SK-MEL-5 (cell line): ENCODE results near the gene ZKSCAN1. TPM values are rescaled to one million over a fixed set of nuclear protein-coding genes. Genes with fewer than 3 reads are reported as not detected.

ENCODE experiments used
- DNase-seq: peaks from one replicate; pipeline ENCODE4 v3.0.0-alpha.2; 2016; ENCODE audit warnings: low read depth, low spot score
- in situ Hi-C: cut with HindIII; loops from 2 replicates; pipeline ENCODE4 v1.10.0; 2016; ENCODE audit warnings: low sequenced_read_pairs, high pct_unique_total_duplicates, low pct_unique_long_range_greater_than_20kb
- total RNA-seq: library from RNA; depleted of rRNA; stranded (reverse); fragments of >200 nt; shearing (Covaris generic); gene quantifications from 2 replicates; pipeline ENCODE4 v1.2.3, GENCODE V29; 2014; rRNA removed

Gene ZKSCAN1
- total RNA-seq, 1 experiment from 2014 or later, result 34.7 TPM

GRCh38 chr7:100088621-100089457, 73.4 kb downstream of the ZKSCAN1 start, which contains the start of gene COPS6:
Gene COPS6 (plus strand): TSS chr7:100088969. CDS start chr7:100088991, 22 bp downstream.
- peak; percentile 79 for DNase-seq
- in situ Hi-C loops, result no loop called here

GRCh38 chr7:100089458-100090196, 74.2 kb downstream of the ZKSCAN1 start:
- no peak for DNase-seq
- in situ Hi-C loops, result no loop called here

- in situ Hi-C loops, result no loop called here
- no peak for DNase-seq
Measured at GRCh38 chr7:100090527-100091410, 75.4 kb downstream of the ZKSCAN1 start.

Other genes with a start within 250 kb of the ZKSCAN1 start
- not detected in 2 replicates for gene CYP3A4, start 231.4 kb upstream of the ZKSCAN1 start, total RNA-seq
- not detected in 2 replicates for gene CYP3A43, start 187.6 kb upstream of the ZKSCAN1 start, total RNA-seq
- gene OR2AE1, start 138.6 kb upstream of the ZKSCAN1 start, total RNA-seq, result not detected in 2 replicates
- not detected in 2 replicates for gene TRIM4, start 96.1 kb upstream of the ZKSCAN1 start, total RNA-seq
- 0.29 and 1.0 TPM in 2 replicates for gene GJC3, start 86.0 kb upstream of the ZKSCAN1 start, total RNA-seq
- 1.1 and 1.8 TPM in 2 replicates for gene AZGP1, start 39.6 kb upstream of the ZKSCAN1 start, total RNA-seq
- gene ZSCAN21, start 34.2 kb downstream of the ZKSCAN1 start, total RNA-seq, result 21.3 and 22.8 TPM in 2 replicates
- gene ZNF3, start 66.1 kb downstream of the ZKSCAN1 start, total RNA-seq, result 32.0 and 35.2 TPM in 2 replicates
- 75.2 and 80.9 TPM in 2 replicates for gene COPS6, start 73.4 kb downstream of the ZKSCAN1 start, total RNA-seq
- gene MCM7, start 85.8 kb downstream of the ZKSCAN1 start, total RNA-seq, result 163 and 176 TPM in 2 replicates
- 15.9 and 16.4 TPM in 2 replicates for gene AP4M1, start 86.0 kb downstream of the ZKSCAN1 start, total RNA-seq
- gene TAF6, start 103.8 kb downstream of the ZKSCAN1 start, total RNA-seq, result 27.3 and 33.6 TPM in 2 replicates
- 21.7 and 21.9 TPM in 2 replicates for gene CNPY4, start 104.0 kb downstream of the ZKSCAN1 start, total RNA-seq
- 2.2 and 4.1 TPM in 2 replicates for gene MBLAC1, start 111.4 kb downstream of the ZKSCAN1 start, total RNA-seq
- 165 and 169 TPM in 2 replicates for gene LAMTOR4, start 133.3 kb downstream of the ZKSCAN1 start, total RNA-seq
- gene TRAPPC14, start 143.1 kb downstream of the ZKSCAN1 start, total RNA-seq, result 11.2 and 14.1 TPM in 2 replicates
- 1.9 and 2.6 TPM in 2 replicates for gene GAL3ST4, start 153.0 kb downstream of the ZKSCAN1 start, total RNA-seq
- 3.2 and 4.7 TPM in 2 replicates for gene GPC2, start 161.8 kb downstream of the ZKSCAN1 start, total RNA-seq
- gene STAG3, start 162.3 kb downstream of the ZKSCAN1 start, total RNA-seq, result 3.4 and 5.7 TPM in 2 replicates
- not detected in 2 replicates for gene PVRIG, start 204.4 kb downstream of the ZKSCAN1 start, total RNA-seq